Neural cell (in vitro differentiated cells): ENCODE measurements around the gene NOS1AP.

ENCODE experiments used
- CTCF ChIP-seq: fragments of 450-650 bp; IDR thresholded peaks from 2 replicates; pipeline ENCODE4 v1.5.1; 2014; ENCODE audit warnings: antibody characterized with exemption, mild to moderate bottlenecking, moderate library complexity; ENCODE audit not compliant: poor library complexity, severe bottlenecking
- MXI1 ChIP-seq: fragments of 450-650 bp; conservative IDR thresholded peaks from 2 replicates; pipeline ENCODE4 v1.6.1; 2014; ENCODE audit warnings: antibody characterized with exemption, mild to moderate bottlenecking; ENCODE audit not compliant: poor library complexity, severe bottlenecking
- SMC3 ChIP-seq: fragments of 450-650 bp; conservative IDR thresholded peaks from 2 replicates; pipeline ENCODE4 v1.6.1; 2014; ENCODE audit warnings: antibody characterized with exemption, mild to moderate bottlenecking, moderate library complexity; ENCODE audit not compliant: poor library complexity

DNA sequence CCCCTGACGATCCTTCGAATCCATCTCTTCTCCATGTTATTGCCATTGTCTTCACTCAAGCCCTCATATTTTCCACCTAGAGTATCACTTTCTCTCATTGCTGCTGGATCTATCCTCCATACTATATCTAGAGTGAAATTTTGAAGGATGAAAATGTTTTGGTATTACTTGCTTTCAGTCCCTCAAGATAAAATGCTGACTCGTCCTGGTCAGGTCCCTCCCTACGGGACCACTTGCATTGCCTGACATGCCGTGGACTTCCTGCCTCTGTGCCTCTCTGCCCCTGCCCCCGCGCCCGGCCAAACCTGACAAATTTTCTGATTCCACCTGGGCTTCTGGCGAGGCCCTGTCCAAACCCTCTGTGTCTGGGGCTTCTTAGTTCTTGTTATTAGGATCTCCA, 283.6 kb downstream of the NOS1AP start:
- TF ChIP-seq MXI1, result no peak
- no peak for TF ChIP-seq CTCF
- TF ChIP-seq SMC3, result no peak
